H1 (cell line): Measurements from ENCODE around the gene HUWE1. TPM values are rescaled to one million over a fixed set of nuclear protein-coding genes. Genes with fewer than 3 reads are reported as not detected.

Source experiments
- CTCF ChIA-PET: fragments of 300-600 bp; sonication (Branson Sonifier 250); formaldehyde crosslinking; loops from one replicate; lab custom pipeline; 2021; ENCODE audit not compliant: partially characterized antibody; lab: Charles Lee
- POLR2A ChIA-PET: fragments of 300-600 bp; sonication (Branson Sonifier 250); formaldehyde crosslinking; loops from one replicate; lab custom pipeline; 2021; ENCODE audit warnings: inconsistent platforms; ENCODE audit not compliant: partially characterized antibody; lab: Charles Lee
- DNase-seq, 2 experiments: peaks; one replicate each; pipeline versions ENCODE4 v3.0.0 to v3.0.0-alpha.2; 2010 to 2022; ENCODE audit warnings: low spot score in 2 of 2, low read depth in 1 of 2, mixed read lengths in 1 of 2
- FAIRE-seq: peaks from 2 replicates; lab custom pipeline; 2011; peaks lifted over from hg19 to GRCh38; lab: Jason Lieb, UNC
- H2AFZ ChIP-seq: 2 replicates; pipeline ENCODE4 v1.8.1; 2012; ENCODE audit warnings: low read length, inconsistent platforms
- H2AK5ac ChIP-seq: 2 replicates; pipeline ENCODE4 v1.6.1; 2013; ENCODE audit warnings: low read depth, low read length
- H2BK120ac ChIP-seq: replicated peaks from 2 replicates; pipeline ENCODE3; 2013; ENCODE audit warnings: low read depth, low read length, inconsistent platforms
- H2BK12ac ChIP-seq: 2 replicates; pipeline ENCODE4 v1.6.1; 2013; ENCODE audit warnings: low read depth, low read length
- H2BK15ac ChIP-seq: 2 replicates; pipeline ENCODE4 v1.6.1; 2013; ENCODE audit warnings: low read length
- H2BK20ac ChIP-seq: 2 replicates; pipeline ENCODE4 v1.6.1; 2013; ENCODE audit warnings: low read length
- H2BK5ac ChIP-seq: 2 replicates; pipeline ENCODE4 v1.6.1; 2013; ENCODE audit warnings: low read depth, low read length
- H3K14ac ChIP-seq: 2 replicates; pipeline ENCODE4 v1.6.1; 2013; ENCODE audit warnings: inconsistent platforms; ENCODE audit not compliant: insufficient read length
- H3K18ac ChIP-seq: 2 replicates; pipeline ENCODE4 v1.6.1; 2013; ENCODE audit warnings: low read length; ENCODE audit errors: extremely low read depth
- H3K23ac ChIP-seq: 2 replicates; pipeline ENCODE4 v1.6.1; 2013; ENCODE audit warnings: inconsistent platforms; ENCODE audit not compliant: insufficient read length
- H3K23me2 ChIP-seq: 2 replicates; pipeline ENCODE4 v1.6.1; 2013; ENCODE audit warnings: low read depth, low read length
- H3K27ac ChIP-seq: 2 replicates; pipeline ENCODE4 v1.6.1; 2011; ENCODE audit warnings: low read depth, low read length, inconsistent platforms
- H3K27me3 ChIP-seq, 4 experiments: replicated peaks in 1 of 4; 1 replicate in 1 of 4; 2 replicates in 3 of 4; pipeline versions ENCODE4 v1.6.1 to v1.8.1; 2011 to 2013; ENCODE audit warnings: low read length in 3 of 4, mild to moderate bottlenecking in 3 of 4, inconsistent platforms in 2 of 4, mixed read lengths in 2 of 4, moderate library complexity in 1 of 4; ENCODE audit not compliant: control insufficient read depth in 3 of 4, insufficient read depth in 3 of 4; ENCODE audit errors: extremely low read depth in 1 of 4
- H3K36me3 ChIP-seq, 4 experiments: 2 replicates each; pipeline versions ENCODE4 v1.6.1 to v1.8.1; 2011 to 2013; ENCODE audit warnings: mild to moderate bottlenecking in 4 of 4, low read length in 3 of 4, moderate library complexity in 2 of 4, control low read depth in 1 of 4, inconsistent platforms in 1 of 4; ENCODE audit not compliant: insufficient read depth in 4 of 4, control insufficient read depth in 2 of 4
- H3K4ac ChIP-seq: replicated peaks from 2 replicates; pipeline ENCODE3; 2013; ENCODE audit warnings: low read length, low read depth, mixed read lengths, inconsistent platforms; ENCODE audit not compliant: insufficient read length
- H3K4me1 ChIP-seq, 4 experiments: replicated peaks in 1 of 4; 1 replicate in 1 of 4; 2 replicates in 3 of 4; pipeline versions ENCODE4 v1.6.1 to v1.8.1; 2011 to 2013; ENCODE audit warnings: low read length in 3 of 4, inconsistent platforms in 2 of 4, mixed read lengths in 1 of 4; ENCODE audit not compliant: insufficient read depth in 4 of 4, control insufficient read depth in 3 of 4
- H3K4me2 ChIP-seq, 2 experiments: 2 replicates each; pipeline versions ENCODE4 v1.6.1 to v1.8.1; 2011 to 2013; ENCODE audit warnings: low read depth in 2 of 2, low read length in 2 of 2, control low read depth in 1 of 2, inconsistent platforms in 1 of 2, mild to moderate bottlenecking in 1 of 2; ENCODE audit not compliant: insufficient read depth in 1 of 2
- H3K4me3 ChIP-seq, 4 experiments: fragments of 200-600, 300-600 bp in 1 of 4; sonication (generic), shearing (Covaris generic), sonication (Bioruptor Twin) in 1 of 4; 2 replicates each; pipeline versions ENCODE4 v1.5.1 to v1.8.1; 2011 to 2016; ENCODE audit warnings: low read length in 4 of 4, low read depth in 3 of 4, control low read depth in 2 of 4, inconsistent platforms in 2 of 4, mild to moderate bottlenecking in 2 of 4, mixed read lengths in 1 of 4, moderate library complexity in 1 of 4; ENCODE audit not compliant: insufficient read depth in 2 of 4; ENCODE audit errors: extremely low read depth in 1 of 4
- H3K56ac ChIP-seq: replicated peaks from 2 replicates; pipeline ENCODE3; 2013; ENCODE audit warnings: low read depth, mild to moderate bottlenecking, mixed read lengths, low read length, inconsistent platforms; ENCODE audit not compliant: insufficient read length
- H3K79me1 ChIP-seq: 2 replicates; pipeline ENCODE4 v1.6.1; 2013; ENCODE audit warnings: low read depth, low read length, control low read depth
- H3K79me2 ChIP-seq, 2 experiments: 2 replicates each; pipeline versions ENCODE4 v1.6.1 to v1.8.1; 2012 to 2013; ENCODE audit warnings: low read length in 2 of 2, mild to moderate bottlenecking in 2 of 2, inconsistent platforms in 1 of 2; ENCODE audit not compliant: insufficient read depth in 2 of 2, control insufficient read depth in 1 of 2
- H3K9ac ChIP-seq, 4 experiments: replicated peaks in 1 of 4; 1 replicate in 1 of 4; 2 replicates in 3 of 4; pipeline versions ENCODE4 v1.6.1 to v1.8.1; 2011 to 2013; ENCODE audit warnings: low read depth in 3 of 4, low read length in 3 of 4, control low read depth in 2 of 4, mild to moderate bottlenecking in 2 of 4, moderate library complexity in 2 of 4, inconsistent platforms in 1 of 4; ENCODE audit errors: extremely low read depth in 1 of 4
- H3K9me3 ChIP-seq, 2 experiments: 2 replicates each; pipeline versions ENCODE4 v1.6.1 to v1.8.1; 2012 to 2013; ENCODE audit warnings: mild to moderate bottlenecking in 2 of 2, moderate library complexity in 2 of 2, control low read depth in 1 of 2, inconsistent platforms in 1 of 2, low read depth in 1 of 2, low read length in 1 of 2, mixed read lengths in 1 of 2; ENCODE audit not compliant: insufficient read depth in 2 of 2
- H4K20me1 ChIP-seq, 2 experiments: replicated peaks in 1 of 2; 2 replicates each; pipeline versions ENCODE3 to v1.8.1; 2011 to 2013; ENCODE audit warnings: inconsistent platforms in 2 of 2, low read length in 2 of 2, mild to moderate bottlenecking in 1 of 2; ENCODE audit not compliant: insufficient read depth in 2 of 2, control insufficient read depth in 1 of 2
- H4K5ac ChIP-seq: 2 replicates; pipeline ENCODE4 v1.6.1; 2013; ENCODE audit warnings: low read length, low read depth, mixed read lengths, inconsistent platforms; ENCODE audit not compliant: insufficient read length
- H4K8ac ChIP-seq: 2 replicates; pipeline ENCODE4 v1.8.0; 2013; ENCODE audit warnings: mild to moderate bottlenecking, moderate library complexity, low read length, inconsistent platforms; ENCODE audit not compliant: insufficient read depth; ENCODE audit errors: extremely low read depth
- H4K91ac ChIP-seq: replicated peaks from 2 replicates; pipeline ENCODE3; 2013; ENCODE audit warnings: low read length, mixed read lengths, inconsistent platforms; ENCODE audit not compliant: insufficient read length
- WGBS, 2 experiments: shearing (Covaris generic) in 1 of 2; methylation state at CpG; one replicate each; pipeline versions ENCODE4 v1.1.6 to v1.1.7; 2013 to 2015; ENCODE audit warnings: low lambda C conversion rate in 2 of 2, mixed read lengths in 2 of 2, inconsistent platforms in 1 of 2, low coverage in 1 of 2, missing lambda C conversion rate in 1 of 2; ENCODE audit not compliant: insufficient replicate concordance in 2 of 2, insufficient coverage in 1 of 2, insufficient read length in 1 of 2; ENCODE audit errors: extremely low coverage in 1 of 2, missing lambda C conversion rate in 1 of 2; 5-methylcytosine and 5-hydroxymethylcytosine counted together
- polyA plus RNA-seq, 7 experiments: library from polyadenylated mRNA; depleted of rRNA in 3 of 7; stranded (reverse) in 5 of 7; unstranded in 2 of 7; fragments of >200 nt in 5 of 7; fragments of 200-250 nt in 2 of 7; gene quantifications; 1 replicate in 5 of 7; 2 replicates in 1 of 7; 4 replicates in 1 of 7; pipeline versions ENCODE4 v1.2.1 to v1.2.3, GENCODE V29; 2011 to 2013; ENCODE audit warnings: missing spikeins in 2 of 7, mixed read lengths in 2 of 7
- total RNA-seq: library from RNA; stranded (reverse); fragmentation: NEBNext Ultra II Directional; extraction: Animal tissue kit (Norgen Biotek cat#: 25700); gene quantifications from 2 replicates; pipeline ENCODE4 v1.2.1, GENCODE V29; 2021

Gene HUWE1
- total and polyA plus RNA-seq, 2 of the 8 experiments (the other 6 are each of a cell fraction or from before 2014, with no cell fraction given): 114 to 252 TPM

- no peak overlapping the region for H2BK120ac ChIP-seq
- no peak overlapping the region for H2BK12ac ChIP-seq
- no peak overlapping the region for H3K27ac ChIP-seq
- H4K8ac ChIP-seq: no peak overlapping the region
- no peak overlapping the region for H4K91ac ChIP-seq
- H3K56ac ChIP-seq: no peak overlapping the region
- no peaks in the 10 kb centered on the region for H3K27me3 ChIP-seq
- H4K5ac ChIP-seq: no peak overlapping the region
- POLR2A ChIA-PET: no interaction called here
- H3K4ac ChIP-seq: no peak overlapping the region
- H3K18ac ChIP-seq: no peak overlapping the region
- no peaks in the 10 kb centered on the region for H3K79me2 ChIP-seq
- no peak overlapping the region for H3K9ac ChIP-seq
- FAIRE-seq (no peak), DNase-seq (no peak)
- H2BK5ac ChIP-seq: no peak overlapping the region
- no peak overlapping the region for H3K4me2 ChIP-seq
- CTCF ChIA-PET: no interaction called here
- H3K23me2 ChIP-seq: no peaks in the 10 kb centered on the region
- no peak overlapping the region for H2AK5ac ChIP-seq
- H3K4me1 ChIP-seq: no peaks in the 10 kb centered on the region
- peaks cover 5 to 82% (median 39%) of the 10 kb centered on the region in 4 experiments for H3K36me3 ChIP-seq
- peaks cover 0 to 2% of the 10 kb centered on the region in 2 experiments for H4K20me1 ChIP-seq
- H3K79me1 ChIP-seq: no peaks in the 10 kb centered on the region
- WGBS, 2 experiments: 100% methylated on average over 2 of the region's 2 CpGs; no CpG with 5 or more reads in 1 of the 2 experiments
- H3K23ac ChIP-seq: no peak overlapping the region
- no peaks in the 10 kb centered on the region for H3K9me3 ChIP-seq
- H3K14ac ChIP-seq: no peak overlapping the region
- H2AFZ ChIP-seq: no peak overlapping the region
- no peak overlapping the region for H2BK20ac ChIP-seq
- no peak overlapping the region for H3K4me3 ChIP-seq
- H2BK15ac ChIP-seq: no peak overlapping the region
These were observed 64.1 kb downstream of the HUWE1 start for GRCh38 chrX:53622431-53622830.
